Measurements from ENCODE around the gene ADCY5.

DNA sequence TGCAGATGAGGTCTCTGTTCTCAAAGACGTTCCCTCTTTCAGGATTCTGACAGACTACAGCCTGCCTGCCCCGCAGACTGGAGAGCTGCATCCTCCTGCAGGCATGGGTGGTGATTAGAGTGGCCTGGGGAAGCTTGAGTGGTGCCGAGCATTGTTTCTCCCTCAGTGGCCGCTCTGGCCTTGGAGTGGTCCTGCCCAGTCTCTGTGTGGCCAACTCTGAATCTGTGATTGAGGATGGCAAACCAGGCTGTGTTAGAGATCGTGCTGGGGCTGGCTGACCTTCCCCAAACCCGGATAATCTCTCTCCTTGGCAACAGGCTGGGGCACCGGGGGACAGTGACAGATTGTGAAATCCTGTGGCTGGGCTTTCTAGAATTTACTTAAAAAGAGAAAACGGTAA, 11.0 kb upstream of the ADCY5 start:
- TF ChIP-seq, protein P1, sequence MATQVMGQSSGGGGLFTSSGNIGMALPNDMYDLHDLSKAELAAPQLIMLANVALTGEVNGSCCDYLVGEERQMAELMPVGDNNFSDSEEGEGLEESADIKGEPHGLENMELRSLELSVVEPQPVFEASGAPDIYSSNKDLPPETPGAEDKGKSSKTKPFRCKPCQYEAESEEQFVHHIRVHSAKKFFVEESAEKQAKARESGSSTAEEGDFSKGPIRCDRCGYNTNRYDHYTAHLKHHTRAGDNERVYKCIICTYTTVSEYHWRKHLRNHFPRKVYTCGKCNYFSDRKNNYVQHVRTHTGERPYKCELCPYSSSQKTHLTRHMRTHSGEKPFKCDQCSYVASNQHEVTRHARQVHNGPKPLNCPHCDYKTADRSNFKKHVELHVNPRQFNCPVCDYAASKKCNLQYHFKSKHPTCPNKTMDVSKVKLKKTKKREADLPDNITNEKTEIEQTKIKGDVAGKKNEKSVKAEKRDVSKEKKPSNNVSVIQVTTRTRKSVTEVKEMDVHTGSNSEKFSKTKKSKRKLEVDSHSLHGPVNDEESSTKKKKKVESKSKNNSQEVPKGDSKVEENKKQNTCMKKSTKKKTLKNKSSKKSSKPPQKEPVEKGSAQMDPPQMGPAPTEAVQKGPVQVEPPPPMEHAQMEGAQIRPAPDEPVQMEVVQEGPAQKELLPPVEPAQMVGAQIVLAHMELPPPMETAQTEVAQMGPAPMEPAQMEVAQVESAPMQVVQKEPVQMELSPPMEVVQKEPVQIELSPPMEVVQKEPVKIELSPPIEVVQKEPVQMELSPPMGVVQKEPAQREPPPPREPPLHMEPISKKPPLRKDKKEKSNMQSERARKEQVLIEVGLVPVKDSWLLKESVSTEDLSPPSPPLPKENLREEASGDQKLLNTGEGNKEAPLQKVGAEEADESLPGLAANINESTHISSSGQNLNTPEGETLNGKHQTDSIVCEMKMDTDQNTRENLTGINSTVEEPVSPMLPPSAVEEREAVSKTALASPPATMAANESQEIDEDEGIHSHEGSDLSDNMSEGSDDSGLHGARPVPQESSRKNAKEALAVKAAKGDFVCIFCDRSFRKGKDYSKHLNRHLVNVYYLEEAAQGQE (IDR thresholded peaks at IDR 0.05; ENCODE audit: insufficient read depth in 1 of 2, low read depth in 2 of 2, low read length in 1 of 2): no peak
- TF ChIP-seq, protein P2, sequence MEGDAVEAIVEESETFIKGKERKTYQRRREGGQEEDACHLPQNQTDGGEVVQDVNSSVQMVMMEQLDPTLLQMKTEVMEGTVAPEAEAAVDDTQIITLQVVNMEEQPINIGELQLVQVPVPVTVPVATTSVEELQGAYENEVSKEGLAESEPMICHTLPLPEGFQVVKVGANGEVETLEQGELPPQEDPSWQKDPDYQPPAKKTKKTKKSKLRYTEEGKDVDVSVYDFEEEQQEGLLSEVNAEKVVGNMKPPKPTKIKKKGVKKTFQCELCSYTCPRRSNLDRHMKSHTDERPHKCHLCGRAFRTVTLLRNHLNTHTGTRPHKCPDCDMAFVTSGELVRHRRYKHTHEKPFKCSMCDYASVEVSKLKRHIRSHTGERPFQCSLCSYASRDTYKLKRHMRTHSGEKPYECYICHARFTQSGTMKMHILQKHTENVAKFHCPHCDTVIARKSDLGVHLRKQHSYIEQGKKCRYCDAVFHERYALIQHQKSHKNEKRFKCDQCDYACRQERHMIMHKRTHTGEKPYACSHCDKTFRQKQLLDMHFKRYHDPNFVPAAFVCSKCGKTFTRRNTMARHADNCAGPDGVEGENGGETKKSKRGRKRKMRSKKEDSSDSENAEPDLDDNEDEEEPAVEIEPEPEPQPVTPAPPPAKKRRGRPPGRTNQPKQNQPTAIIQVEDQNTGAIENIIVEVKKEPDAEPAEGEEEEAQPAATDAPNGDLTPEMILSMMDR (IDR thresholded peaks at IDR 0.05): no peak
- TF ChIP-seq POLR2AphosphoS5 (IDR thresholded peaks at IDR 0.05; ENCODE audit: low read depth, low read length): no peak
- no peak for TF ChIP-seq SIN3A (IDR thresholded peaks at IDR 0.05; ENCODE audit: borderline replicate concordance, insufficient read depth, low read depth, low read length)
- no peak for TF ChIP-seq TCF7L2 (IDR thresholded peaks at IDR 0.05; ENCODE audit: low read depth, low read length)

All from Panc1 (cell line).